Esophagus muscularis mucosa (tissue), 3 donors: Measurements from ENCODE around the gene VPS29.

ENCODE experiments used
- CTCF ChIP-seq, 3 experiments: fragments of 200-600 bp in 2 of 3; fragments of 450-650 bp in 1 of 3; sonication (generic) in 2 of 3; IDR thresholded peaks; one replicate each; pipeline ENCODE4 v1.5.1; 2017 to 2019; ENCODE audit warnings: antibody characterized with exemption in 3 of 3, mild to moderate bottlenecking in 2 of 3, moderate library complexity in 1 of 3
- POLR2AphosphoS5 ChIP-seq, 2 donors: sonication (generic); formaldehyde crosslinking; IDR thresholded peaks; one replicate each; pipeline ENCODE4 v1.6.1; 2017; ENCODE audit warnings: antibody characterized with exemption in 2 of 2

GRCh38 chr12:110501752-110502738 is at the start of gene VPS29, which contains the start of gene RAD9B:
- peak in 1 of 3 experiments; percentile 18 for TF ChIP-seq CTCF (IDR thresholded peaks at IDR 0.05)
- TF ChIP-seq POLR2AphosphoS5 (IDR thresholded peaks at IDR 0.05), result peak; percentile 99
